Measurements from ENCODE around the gene SEMA7A.

Gene SEMA7A

GRCh38 chr15:74421302-74422245 lies 12.2 kb downstream of the SEMA7A start:
- H3K27me3 Mint-ChIP-seq = peaks cover 1% of the 10 kb centered on the region
- peaks cover 35% of the 10 kb centered on the region for H3K36me3 Mint-ChIP-seq (ENCODE audit: low read depth)
- H3K4me1 Mint-ChIP-seq (ENCODE audit: low read depth) = peaks cover 58% of the 10 kb centered on the region
- H3K4me3 Mint-ChIP-seq = no peak overlapping the region
- H3K27ac Mint-ChIP-seq = peak overlapping the region; percentile 57
- no peaks in the 10 kb centered on the region for H3K9me3 Mint-ChIP-seq
- intact Hi-C loops (cut with micrococcal nuclease) = no loop called here

- intact Hi-C loops (cut with micrococcal nuclease) = no loop called here
- Mint-ChIP-seq H3K9me3 (no peaks in the 10 kb centered on the region), H3K27ac (no peak overlapping the region), H3K27me3 (peaks cover 1% of the 10 kb centered on the region), H3K36me3 (ENCODE audit: low read depth) (peaks cover 36% of the 10 kb centered on the region), H3K4me1 (ENCODE audit: low read depth) (peaks cover 52% of the 10 kb centered on the region), H3K4me3 (no peak overlapping the region)
Observed at GRCh38 chr15:74420193-74420905, 13.4 kb downstream of the SEMA7A start.

- no peak overlapping the region for H3K27ac Mint-ChIP-seq
- H3K9me3 Mint-ChIP-seq = no peaks in the 10 kb centered on the region
- intact Hi-C loops (cut with micrococcal nuclease) = no loop called here
- H3K4me3 Mint-ChIP-seq = no peak overlapping the region
- H3K36me3 Mint-ChIP-seq (ENCODE audit: low read depth) = peaks cover 45% of the 10 kb centered on the region
- peaks cover 44% of the 10 kb centered on the region for H3K4me1 Mint-ChIP-seq (ENCODE audit: low read depth)
- no peaks in the 10 kb centered on the region for H3K27me3 Mint-ChIP-seq
Observed at GRCh38 chr15:74419432-74419831, 14.3 kb downstream of the SEMA7A start.

GRCh38 chr15:74418575-74419338 lies 15.0 kb downstream of the SEMA7A start:
- peaks cover 37% of the 10 kb centered on the region for H3K4me1 Mint-ChIP-seq (ENCODE audit: low read depth)
- peaks cover 52% of the 10 kb centered on the region for H3K36me3 Mint-ChIP-seq (ENCODE audit: low read depth)

GRCh38 chr15:74417670-74418069 lies 16.1 kb downstream of the SEMA7A start:
- Mint-ChIP-seq H3K4me1 (ENCODE audit: low read depth) (peaks cover 26% of the 10 kb centered on the region), H3K27ac (no peak overlapping the region)

More at GRCh38 chr15:74418575-74419338, 15.0 kb downstream of the SEMA7A start:
- intact Hi-C loops (cut with micrococcal nuclease) = no loop called here
- Mint-ChIP-seq H3K27ac (no peak overlapping the region), H3K9me3 (no peaks in the 10 kb centered on the region), H3K4me3 (no peak overlapping the region), H3K27me3 (no peaks in the 10 kb centered on the region)

GRCh38 chr15:74417225-74417624 lies 16.5 kb downstream of the SEMA7A start:
- peaks cover 65% of the 10 kb centered on the region for H3K36me3 Mint-ChIP-seq (ENCODE audit: low read depth)
- H3K27me3 Mint-ChIP-seq = no peaks in the 10 kb centered on the region
- H3K4me1 Mint-ChIP-seq (ENCODE audit: low read depth) = peaks cover 22% of the 10 kb centered on the region
- no peak overlapping the region for H3K4me3 Mint-ChIP-seq
- intact Hi-C loops (cut with micrococcal nuclease) = no loop called here
- no peaks in the 10 kb centered on the region for H3K9me3 Mint-ChIP-seq
- no peak overlapping the region for H3K27ac Mint-ChIP-seq

More at GRCh38 chr15:74417670-74418069, 16.1 kb downstream of the SEMA7A start:
- Mint-ChIP-seq H3K27me3 (no peaks in the 10 kb centered on the region), H3K9me3 (no peaks in the 10 kb centered on the region), H3K36me3 (ENCODE audit: low read depth) (peaks cover 62% of the 10 kb centered on the region), H3K4me3 (no peak overlapping the region)
- intact Hi-C loops (cut with micrococcal nuclease) = no loop called here

- H3K4me3 Mint-ChIP-seq = no peak overlapping the region
Observed at GRCh38 chr15:74415966-74416916, 17.5 kb downstream of the SEMA7A start.

GRCh38 chr15:74414603-74415338 lies 19.0 kb downstream of the SEMA7A start:
- no peaks in the 10 kb centered on the region for H3K9me3 Mint-ChIP-seq
- peaks cover 7% of the 10 kb centered on the region for H3K4me1 Mint-ChIP-seq (ENCODE audit: low read depth)
- H3K36me3 Mint-ChIP-seq (ENCODE audit: low read depth) = peaks cover 90% of the 10 kb centered on the region
- H3K27ac Mint-ChIP-seq = no peak overlapping the region
- intact Hi-C loops (cut with micrococcal nuclease) = no loop called here
- no peaks in the 10 kb centered on the region for H3K27me3 Mint-ChIP-seq
- H3K4me3 Mint-ChIP-seq = no peak overlapping the region

More at GRCh38 chr15:74415966-74416916, 17.5 kb downstream of the SEMA7A start:
- no peak overlapping the region for H3K27ac Mint-ChIP-seq
- H3K27me3 Mint-ChIP-seq = no peaks in the 10 kb centered on the region
- H3K36me3 Mint-ChIP-seq (ENCODE audit: low read depth) = peaks cover 75% of the 10 kb centered on the region
- H3K9me3 Mint-ChIP-seq = no peaks in the 10 kb centered on the region
- intact Hi-C loops (cut with micrococcal nuclease) = no loop called here
- H3K4me1 Mint-ChIP-seq (ENCODE audit: low read depth) = peaks cover 17% of the 10 kb centered on the region

- Mint-ChIP-seq H3K36me3 (ENCODE audit: low read depth) (peaks cover 90% of the 10 kb centered on the region), H3K4me3 (no peak overlapping the region), H3K4me1 (ENCODE audit: low read depth) (peaks cover 6% of the 10 kb centered on the region), H3K27me3 (no peaks in the 10 kb centered on the region), H3K9me3 (no peaks in the 10 kb centered on the region), H3K27ac (no peak overlapping the region)
- intact Hi-C loops (cut with micrococcal nuclease) = no loop called here
Observed at GRCh38 chr15:74414081-74414580, 19.6 kb downstream of the SEMA7A start.

GRCh38 chr15:74413350-74414080 lies 20.2 kb downstream of the SEMA7A start:
- Mint-ChIP-seq H3K9me3 (no peaks in the 10 kb centered on the region), H3K4me1 (ENCODE audit: low read depth) (peaks cover 6% of the 10 kb centered on the region), H3K4me3 (no peak overlapping the region), H3K27me3 (no peaks in the 10 kb centered on the region), H3K27ac (no peak overlapping the region), H3K36me3 (ENCODE audit: low read depth) (peaks cover 85% of the 10 kb centered on the region)
- intact Hi-C loops (cut with micrococcal nuclease) = no loop called here

GRCh38 chr15:74412159-74412558 lies 21.6 kb downstream of the SEMA7A start:
- peaks cover 15% of the 10 kb centered on the region for H3K4me1 Mint-ChIP-seq (ENCODE audit: low read depth)
- H3K27ac Mint-ChIP-seq = no peak overlapping the region
- H3K4me3 Mint-ChIP-seq = no peak overlapping the region
- H3K27me3 Mint-ChIP-seq = no peaks in the 10 kb centered on the region
- intact Hi-C loops (cut with micrococcal nuclease) = no loop called here
- H3K36me3 Mint-ChIP-seq (ENCODE audit: low read depth) = peaks cover 72% of the 10 kb centered on the region
- no peaks in the 10 kb centered on the region for H3K9me3 Mint-ChIP-seq

- Mint-ChIP-seq H3K36me3 (ENCODE audit: low read depth) (peaks cover 67% of the 10 kb centered on the region), H3K4me1 (ENCODE audit: low read depth) (peaks cover 19% of the 10 kb centered on the region), H3K27ac (no peak overlapping the region), H3K4me3 (no peak overlapping the region), H3K27me3 (no peaks in the 10 kb centered on the region), H3K9me3 (no peaks in the 10 kb centered on the region)
- intact Hi-C loops (cut with micrococcal nuclease) = no loop called here
Observed at GRCh38 chr15:74411686-74412085, 22.1 kb downstream of the SEMA7A start.
